PC-3 (cell line): Measurements from ENCODE around the gene SERINC1.

ENCODE experiments used
- EZH2phosphoT487 ChIP-seq: fragments of 300-600 bp; sonication (generic); IDR thresholded peaks from 2 replicates; pipeline ENCODE4 v1.6.1; 2018; ENCODE audit warnings: mild to moderate bottlenecking, antibody characterized with exemption, low read length, borderline replicate concordance
- TF ChIP-seq, protein P1 (sequence below): fragments of 300-600 bp; sonication (generic); conservative IDR thresholded peaks from 2 replicates; pipeline ENCODE4 v1.5.1; 2017; ENCODE audit warnings: antibody characterized with exemption, low read depth, mild to moderate bottlenecking, low read length

DNA sequence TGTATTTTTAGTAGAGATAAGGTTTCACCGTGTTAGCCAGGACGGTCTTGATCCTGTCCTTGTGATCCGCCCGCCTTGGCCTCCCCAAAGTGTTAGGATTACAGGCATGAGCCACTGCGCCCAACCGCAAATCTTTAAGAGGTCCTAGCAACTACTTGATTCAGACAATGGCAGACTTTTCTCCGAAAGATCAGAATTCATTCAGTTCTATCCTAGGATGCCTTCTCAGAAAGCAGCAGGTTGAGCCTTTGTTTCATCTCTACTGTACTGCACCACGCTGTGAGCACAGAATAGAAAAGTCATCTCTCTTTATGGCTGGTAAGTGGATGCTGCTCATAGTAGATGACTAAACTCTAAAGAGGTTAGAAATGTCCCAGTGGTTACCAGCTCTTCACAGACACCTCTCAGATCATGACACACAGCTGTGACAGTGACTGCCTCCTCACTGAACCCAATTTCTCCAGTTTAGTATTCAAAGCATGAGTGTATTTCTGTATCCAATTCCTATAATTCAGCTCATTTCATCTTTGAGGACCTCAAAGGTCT, 78.2 kb downstream of the SERINC1 start:
- TF ChIP-seq EZH2phosphoT487, result no peak
- TF ChIP-seq, protein P1, sequence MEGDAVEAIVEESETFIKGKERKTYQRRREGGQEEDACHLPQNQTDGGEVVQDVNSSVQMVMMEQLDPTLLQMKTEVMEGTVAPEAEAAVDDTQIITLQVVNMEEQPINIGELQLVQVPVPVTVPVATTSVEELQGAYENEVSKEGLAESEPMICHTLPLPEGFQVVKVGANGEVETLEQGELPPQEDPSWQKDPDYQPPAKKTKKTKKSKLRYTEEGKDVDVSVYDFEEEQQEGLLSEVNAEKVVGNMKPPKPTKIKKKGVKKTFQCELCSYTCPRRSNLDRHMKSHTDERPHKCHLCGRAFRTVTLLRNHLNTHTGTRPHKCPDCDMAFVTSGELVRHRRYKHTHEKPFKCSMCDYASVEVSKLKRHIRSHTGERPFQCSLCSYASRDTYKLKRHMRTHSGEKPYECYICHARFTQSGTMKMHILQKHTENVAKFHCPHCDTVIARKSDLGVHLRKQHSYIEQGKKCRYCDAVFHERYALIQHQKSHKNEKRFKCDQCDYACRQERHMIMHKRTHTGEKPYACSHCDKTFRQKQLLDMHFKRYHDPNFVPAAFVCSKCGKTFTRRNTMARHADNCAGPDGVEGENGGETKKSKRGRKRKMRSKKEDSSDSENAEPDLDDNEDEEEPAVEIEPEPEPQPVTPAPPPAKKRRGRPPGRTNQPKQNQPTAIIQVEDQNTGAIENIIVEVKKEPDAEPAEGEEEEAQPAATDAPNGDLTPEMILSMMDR, result no peak
